Measurements from ENCODE around the gene DMD.

DNA sequence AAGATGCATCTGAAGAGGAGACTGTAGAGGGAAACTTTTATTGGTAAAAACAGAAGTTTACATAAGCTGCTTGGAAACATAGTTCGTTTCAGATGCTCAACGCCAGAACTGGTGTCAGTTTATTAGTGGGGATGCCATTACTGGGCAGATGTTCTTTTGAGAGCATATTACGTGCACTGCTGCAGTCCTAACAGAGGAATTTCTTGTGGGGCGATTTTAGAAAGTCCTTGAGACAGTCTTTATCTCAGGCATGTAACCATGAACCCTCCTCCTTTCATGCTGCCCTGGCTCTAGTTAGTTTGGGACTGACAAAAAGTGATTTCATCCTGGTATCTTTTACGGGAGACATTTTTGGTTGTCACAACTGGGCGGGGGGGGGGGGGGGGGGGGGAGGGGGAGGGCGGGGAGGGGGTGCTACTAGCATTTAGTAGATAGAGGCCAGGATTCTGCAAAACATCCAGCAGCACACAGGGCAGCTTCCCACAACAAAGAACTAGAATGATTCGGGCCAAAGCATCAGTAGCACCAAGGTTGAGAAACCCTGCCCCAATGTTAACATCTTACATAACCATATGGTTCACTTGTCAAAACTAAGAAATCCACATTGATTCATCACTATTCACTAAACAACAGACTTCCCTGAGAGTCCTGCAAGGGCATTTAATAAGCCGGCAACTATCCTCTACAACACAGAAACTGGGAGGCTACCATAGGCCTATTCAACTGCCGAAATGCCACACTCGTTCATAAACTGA, 2021.0 kb downstream of the DMD start:
- TF ChIP-seq, protein P1, sequence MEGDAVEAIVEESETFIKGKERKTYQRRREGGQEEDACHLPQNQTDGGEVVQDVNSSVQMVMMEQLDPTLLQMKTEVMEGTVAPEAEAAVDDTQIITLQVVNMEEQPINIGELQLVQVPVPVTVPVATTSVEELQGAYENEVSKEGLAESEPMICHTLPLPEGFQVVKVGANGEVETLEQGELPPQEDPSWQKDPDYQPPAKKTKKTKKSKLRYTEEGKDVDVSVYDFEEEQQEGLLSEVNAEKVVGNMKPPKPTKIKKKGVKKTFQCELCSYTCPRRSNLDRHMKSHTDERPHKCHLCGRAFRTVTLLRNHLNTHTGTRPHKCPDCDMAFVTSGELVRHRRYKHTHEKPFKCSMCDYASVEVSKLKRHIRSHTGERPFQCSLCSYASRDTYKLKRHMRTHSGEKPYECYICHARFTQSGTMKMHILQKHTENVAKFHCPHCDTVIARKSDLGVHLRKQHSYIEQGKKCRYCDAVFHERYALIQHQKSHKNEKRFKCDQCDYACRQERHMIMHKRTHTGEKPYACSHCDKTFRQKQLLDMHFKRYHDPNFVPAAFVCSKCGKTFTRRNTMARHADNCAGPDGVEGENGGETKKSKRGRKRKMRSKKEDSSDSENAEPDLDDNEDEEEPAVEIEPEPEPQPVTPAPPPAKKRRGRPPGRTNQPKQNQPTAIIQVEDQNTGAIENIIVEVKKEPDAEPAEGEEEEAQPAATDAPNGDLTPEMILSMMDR (IDR thresholded peaks at IDR 0.05; ENCODE audit: low read depth, low read length): no peak
- TF ChIP-seq EZH2phosphoT487 (IDR thresholded peaks at IDR 0.05; ENCODE audit: low read depth): no peak

Data from OCI-LY3 (cell line).